ENCODE results near the gene PCED1B. TPM values are rescaled to one million over a fixed set of nuclear protein-coding genes. Genes with fewer than 3 reads are reported as not detected.

PCED1B gene
- total RNA-seq, 1 donor from 2014 or later = 3.1 TPM

GRCh38 chr12:47164116-47164515, 84.7 kb downstream of the PCED1B start:
- Mint-ChIP-seq H3K27ac (no peak overlapping the region), H3K27me3 (ENCODE audit: insufficient read depth, low read depth) (peaks cover 2% of the 10 kb centered on the region), H3K4me3 (no peak overlapping the region), H3K9me3 (peaks cover 20% of the 10 kb centered on the region), H3K36me3 (no peaks in the 10 kb centered on the region), H3K4me1 (peaks cover 11% of the 10 kb centered on the region)
- Histone ChIP-seq H3K9ac (no peak overlapping the region), H3K36me3 (no peaks in the 10 kb centered on the region), H3K4me2 (no peak overlapping the region), H3K27ac (no peak overlapping the region), H3F3A (ENCODE audit: low read depth) (no peaks in the 10 kb centered on the region), H3K4me3 (no peak overlapping the region), H3K4me1 (no peaks in the 10 kb centered on the region), H3K27me3 (no peaks in the 10 kb centered on the region), H2AFZ (replicated peaks) (no peak overlapping the region), H3K79me2 (ENCODE audit: low read depth) (no peaks in the 10 kb centered on the region), H3K9me3 (ENCODE audit: low read depth) (no peaks in the 10 kb centered on the region), H4K20me1 (ENCODE audit: low read depth) (no peaks in the 10 kb centered on the region)
- no peak for TF ChIP-seq EZH2 (IDR thresholded peaks at IDR 0.05)
- TF ChIP-seq CTCF (IDR thresholded peaks at IDR 0.05) = no peak
- no peak for TF ChIP-seq EZH2phosphoT487 (IDR thresholded peaks at IDR 0.05)
- DNase-seq (ENCODE audit: low spot score) = no peak

GRCh38 chr12:47164724-47165439, 85.5 kb downstream of the PCED1B start:
- Histone ChIP-seq H3K4me2 (no peak overlapping the region), H3K79me2 (ENCODE audit: low read depth) (no peaks in the 10 kb centered on the region), H3K36me3 (no peaks in the 10 kb centered on the region), H4K20me1 (ENCODE audit: low read depth) (no peaks in the 10 kb centered on the region), H3K27ac (no peak overlapping the region), H3K4me3 (no peak overlapping the region), H3K9me3 (ENCODE audit: low read depth) (no peaks in the 10 kb centered on the region), H3F3A (ENCODE audit: low read depth) (no peaks in the 10 kb centered on the region), H3K27me3 (no peaks in the 10 kb centered on the region), H2AFZ (replicated peaks) (no peak overlapping the region), H3K4me1 (no peaks in the 10 kb centered on the region), H3K9ac (no peak overlapping the region)
- DNase-seq (ENCODE audit: low spot score) = no peak
- no peaks in the 10 kb centered on the region for H3K27me3 Mint-ChIP-seq (ENCODE audit: insufficient read depth, low read depth)
- peaks cover 13% of the 10 kb centered on the region for H3K9me3 Mint-ChIP-seq
- H3K36me3 Mint-ChIP-seq = no peaks in the 10 kb centered on the region
- peaks cover 11% of the 10 kb centered on the region for H3K4me1 Mint-ChIP-seq
- H3K4me3 Mint-ChIP-seq = no peak overlapping the region
- TF ChIP-seq CTCF (IDR thresholded peaks at IDR 0.05) (no peak), EZH2phosphoT487 (IDR thresholded peaks at IDR 0.05) (no peak), EZH2 (IDR thresholded peaks at IDR 0.05) (no peak)
- no peak overlapping the region for H3K27ac Mint-ChIP-seq

- Mint-ChIP-seq H3K36me3 (no peaks in the 10 kb centered on the region), H3K27me3 (ENCODE audit: insufficient read depth, low read depth) (no peaks in the 10 kb centered on the region), H3K27ac (no peak overlapping the region), H3K9me3 (peaks cover 16% of the 10 kb centered on the region), H3K4me1 (peaks cover 11% of the 10 kb centered on the region), H3K4me3 (no peak overlapping the region)
- H3F3A ChIP-seq (ENCODE audit: low read depth) = no peaks in the 10 kb centered on the region
- DNase-seq (ENCODE audit: low spot score) = no peak
- no peaks in the 10 kb centered on the region for H4K20me1 ChIP-seq (ENCODE audit: low read depth)
- no peak overlapping the region for H3K9ac ChIP-seq
- no peak overlapping the region for H3K4me3 ChIP-seq
- H3K9me3 ChIP-seq (ENCODE audit: low read depth) = no peaks in the 10 kb centered on the region
- no peak for TF ChIP-seq CTCF (IDR thresholded peaks at IDR 0.05)
- no peak for TF ChIP-seq EZH2 (IDR thresholded peaks at IDR 0.05)
- TF ChIP-seq EZH2phosphoT487 (IDR thresholded peaks at IDR 0.05) = no peak
- H3K79me2 ChIP-seq (ENCODE audit: low read depth) = no peaks in the 10 kb centered on the region
- H3K27me3 ChIP-seq = no peaks in the 10 kb centered on the region
- H3K4me1 ChIP-seq = no peaks in the 10 kb centered on the region
- H3K4me2 ChIP-seq = no peak overlapping the region
- no peak overlapping the region for H3K27ac ChIP-seq
- H2AFZ ChIP-seq (replicated peaks) = no peak overlapping the region
- H3K36me3 ChIP-seq = no peaks in the 10 kb centered on the region
Measured at GRCh38 chr12:47165934-47166333, 86.5 kb downstream of the PCED1B start.

Measured in neural progenitor cell (in vitro differentiated cells).